NCI-H510A (cell line): ENCODE data around the gene LPP.
"Not testable (repeated sequence)": the region's sequence is repeated elsewhere in the genome, so short reads cannot be mapped to it uniquely, and the experiment has no call there.

Source experiments
- DNase-seq: peaks from one replicate; lab custom pipeline; 2025; lab: John Stamatoyannopoulos, UW

The LPP gene

DNA sequence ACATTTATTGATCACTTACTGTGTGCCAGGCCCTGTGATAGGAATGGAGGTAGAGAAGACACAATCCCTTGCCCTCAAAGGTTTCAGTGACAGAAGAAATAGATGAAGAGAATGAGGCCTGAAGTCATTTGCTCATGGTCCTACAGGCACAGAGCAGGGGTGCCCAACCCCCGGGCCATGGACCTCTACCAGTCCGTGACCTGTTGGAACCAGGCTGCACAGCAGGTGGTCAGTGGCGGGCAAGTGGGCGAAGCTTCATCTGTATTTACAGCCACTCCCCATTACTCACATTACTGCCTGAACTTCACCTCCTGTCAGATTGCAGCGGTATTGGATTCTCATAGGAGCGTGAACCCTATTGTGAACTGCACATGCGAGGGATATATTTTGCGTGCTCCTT, 480.3 kb downstream of the LPP start:
- no peak for DNase-seq

DNA sequence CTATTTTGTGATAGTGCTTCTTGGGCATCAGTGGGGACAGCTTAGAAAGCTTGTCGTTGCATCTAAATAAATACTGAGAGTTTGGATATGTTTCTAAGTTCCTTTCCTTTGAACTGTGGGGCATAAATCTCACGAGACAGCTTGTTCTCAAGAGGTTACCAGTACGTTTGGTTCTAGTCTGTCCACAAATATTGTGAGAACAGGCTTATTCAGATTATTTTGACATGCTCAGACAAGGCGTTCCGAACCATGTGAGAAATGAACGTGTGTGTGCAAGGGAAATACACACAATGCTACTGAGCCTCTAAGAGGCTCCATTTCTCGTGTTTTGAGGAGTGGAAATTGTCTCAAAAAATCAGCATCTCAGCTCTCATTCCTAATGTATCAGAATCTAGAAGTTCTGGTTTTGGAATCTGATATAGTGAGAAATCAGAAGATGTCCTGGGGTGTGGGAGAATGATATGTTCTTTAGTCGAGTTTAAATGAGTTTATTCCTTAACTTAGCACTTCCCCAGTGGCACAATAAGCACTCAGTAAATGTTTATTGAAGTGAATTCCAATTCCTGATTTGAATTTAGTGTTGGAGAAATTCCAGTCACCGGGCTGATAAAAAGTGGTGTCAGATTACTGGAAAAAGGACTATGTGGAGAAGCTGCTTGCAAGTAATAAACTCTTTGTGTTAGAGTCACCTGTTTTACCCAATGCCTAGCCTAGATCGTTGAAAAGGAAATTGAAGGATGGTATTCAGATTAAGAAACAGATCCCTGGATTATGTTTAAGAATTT, 481.5 kb downstream of the LPP start:
- no peak for DNase-seq

DNA sequence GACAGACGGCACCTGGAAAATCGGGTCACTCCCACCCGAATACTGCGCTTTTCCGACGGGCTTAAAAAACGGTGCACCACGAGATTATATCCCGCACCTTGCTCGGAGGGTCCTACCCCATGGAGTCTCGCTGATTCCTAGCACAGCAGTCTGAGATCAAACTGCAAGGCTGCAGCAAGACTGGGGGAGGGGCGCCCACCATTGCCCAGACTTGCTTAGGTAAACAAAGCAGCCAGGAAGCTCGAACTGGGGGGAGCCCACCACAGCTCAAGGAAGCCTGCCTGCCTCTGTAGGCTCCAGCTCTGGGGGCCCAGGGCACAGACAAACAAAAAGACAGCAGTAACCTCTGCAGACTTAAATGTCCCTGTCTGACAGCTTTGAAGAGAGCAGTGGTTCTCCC, 482.3 kb downstream of the LPP start:
- not testable (repeated sequence) for DNase-seq

DNA sequence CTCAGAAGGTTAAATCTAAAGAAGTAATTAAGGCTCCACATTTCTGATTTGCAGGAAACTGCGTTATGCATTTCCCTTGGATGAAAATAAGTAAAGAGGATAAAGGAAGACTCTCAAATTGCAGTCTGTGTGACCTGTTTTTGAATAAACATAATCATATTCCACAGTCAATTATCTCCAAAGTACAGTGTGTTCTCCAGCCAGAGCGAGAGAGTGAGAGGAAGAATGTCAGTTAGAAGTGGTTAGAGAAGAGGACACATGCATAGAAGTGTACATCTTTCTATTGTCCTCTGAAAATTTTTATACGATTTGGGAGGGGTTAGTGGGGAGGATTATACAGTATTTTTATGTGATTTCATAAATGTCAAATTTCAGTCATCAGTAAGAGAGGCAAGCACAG, 487.1 kb downstream of the LPP start:
- no peak for DNase-seq

DNA sequence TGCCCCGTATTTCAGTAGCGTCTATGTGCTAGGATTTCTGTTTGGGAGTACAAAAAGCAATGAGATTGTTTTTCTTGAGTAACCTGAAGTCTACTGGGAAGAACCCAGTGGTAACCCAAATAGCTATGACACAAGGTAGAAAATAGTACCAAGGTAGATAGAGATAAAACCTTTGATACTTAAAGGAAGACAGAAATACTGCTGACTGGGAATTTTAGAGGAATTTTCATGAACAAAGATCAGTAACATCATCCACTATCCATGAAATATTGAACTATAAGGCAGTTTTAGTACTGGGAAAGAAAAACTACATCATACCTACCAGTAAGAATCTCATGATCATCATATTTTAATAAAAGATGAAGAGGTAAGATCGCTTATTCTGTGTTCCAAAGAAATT, 489.8 kb downstream of the LPP start:
- no peak for DNase-seq

DNA sequence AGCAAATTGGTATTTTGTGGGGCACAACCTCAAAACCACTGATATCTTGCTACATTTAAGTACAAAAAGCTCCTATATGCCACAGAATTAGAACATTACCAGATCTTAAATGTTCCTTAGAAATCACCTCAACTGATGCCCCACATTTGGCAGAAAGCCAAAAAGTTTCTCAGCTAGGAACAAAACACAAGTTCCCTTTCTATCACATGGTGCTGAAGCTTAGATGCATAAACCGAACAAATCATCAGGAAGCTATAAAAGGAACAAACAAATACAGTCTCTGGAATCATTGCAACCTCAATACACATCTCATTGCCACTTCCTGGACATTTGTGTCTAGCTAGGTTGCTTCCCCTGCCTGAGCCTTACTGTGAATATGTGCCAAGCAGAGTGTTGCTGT, 492.6 kb downstream of the LPP start:
- no peak for DNase-seq

DNA sequence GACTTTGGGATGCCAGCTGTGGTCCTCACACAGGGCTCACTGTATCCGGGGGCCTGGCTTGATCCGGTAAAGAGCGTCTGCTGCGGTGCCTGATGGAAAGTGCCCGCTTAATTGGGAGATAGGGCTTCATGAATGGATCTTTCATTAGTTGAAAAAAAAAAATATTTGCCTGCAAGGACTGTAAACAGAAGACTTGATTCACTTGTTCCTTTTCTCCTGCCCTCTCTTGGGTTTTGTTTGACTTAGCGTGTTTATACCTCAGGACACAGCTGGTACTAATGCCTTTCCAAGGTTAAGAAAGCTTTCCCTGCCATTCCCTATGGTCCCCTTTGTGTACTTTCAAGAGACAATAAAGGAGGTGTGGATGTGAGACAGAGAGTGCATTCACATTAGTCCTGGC, 493.3 kb downstream of the LPP start:
- no peak for DNase-seq

DNA sequence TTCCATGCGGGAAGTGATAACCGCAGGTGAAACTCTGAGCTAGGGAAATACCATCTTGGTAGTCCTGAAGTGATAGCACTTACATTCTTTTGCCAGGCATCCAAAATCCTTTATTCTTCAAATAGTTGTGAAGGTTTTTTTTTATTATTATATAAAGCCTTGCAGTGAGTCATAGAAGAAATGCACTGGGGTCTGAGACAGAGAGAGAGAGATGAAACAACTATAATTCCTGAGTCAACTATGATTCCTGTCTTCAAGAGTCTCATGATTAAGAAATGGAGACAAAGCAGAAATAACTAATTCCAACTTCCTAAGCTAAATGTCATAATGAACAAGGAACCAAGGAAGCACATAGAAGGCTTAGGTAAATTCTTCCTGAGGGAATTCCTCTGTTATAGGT, 495.6 kb downstream of the LPP start:
- no peak for DNase-seq

DNA sequence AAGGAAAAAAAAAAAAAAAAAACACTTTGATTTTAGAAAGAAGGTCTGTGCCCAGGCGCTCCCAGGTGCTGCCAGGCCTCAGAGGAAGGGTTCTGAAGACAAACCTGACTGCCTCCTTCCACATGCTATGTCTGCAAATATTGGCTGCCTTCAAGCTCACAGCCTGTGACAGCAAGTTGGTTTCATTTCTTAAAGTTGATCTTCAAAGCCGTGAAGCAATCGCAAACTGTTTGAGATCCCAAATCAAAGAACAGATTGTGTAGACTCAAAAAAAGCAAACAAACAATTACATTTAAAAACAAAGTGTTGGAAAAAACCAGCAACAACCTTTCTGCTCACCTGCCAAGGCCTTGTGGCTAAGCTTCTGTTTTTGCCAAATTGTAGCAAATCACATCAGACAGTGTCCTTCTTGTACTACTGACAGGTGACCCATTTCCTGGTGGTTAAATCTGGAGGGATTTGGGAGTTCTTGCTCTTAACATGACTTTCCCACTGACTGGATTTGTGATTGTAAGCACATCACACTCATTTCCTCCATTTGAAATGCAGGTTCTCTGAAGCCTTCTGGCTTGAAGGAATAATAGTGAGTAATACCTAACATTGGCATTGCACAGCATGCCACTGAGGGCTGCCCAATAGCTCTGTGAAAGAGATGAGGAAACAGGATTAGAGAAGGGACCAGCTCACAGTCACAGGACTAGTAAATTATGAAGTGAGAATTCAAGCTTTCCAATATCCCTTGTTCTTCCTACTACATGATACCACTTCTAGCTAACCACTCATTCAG, 502.4 kb downstream of the LPP start:
- DNase-seq = no peak

DNA sequence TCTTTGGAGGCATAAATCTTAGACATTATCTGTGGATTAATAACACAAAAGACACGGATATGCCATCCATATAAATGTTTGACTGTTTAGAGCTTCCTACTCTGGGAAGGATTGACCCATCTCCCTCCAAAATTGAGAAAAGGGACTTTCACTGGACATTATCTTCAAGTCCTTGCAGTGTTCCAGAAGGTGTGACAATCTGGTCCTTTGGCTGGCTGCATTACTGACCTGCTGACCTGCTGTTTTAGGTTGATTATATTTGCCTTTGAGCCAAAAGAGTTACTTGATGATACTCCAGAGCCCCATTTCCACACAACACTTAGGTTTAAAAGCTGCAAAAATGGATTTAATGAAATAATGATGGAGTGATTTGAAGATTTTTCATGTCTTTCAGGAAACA, 504.6 kb downstream of the LPP start:
- DNase-seq = no peak

DNA sequence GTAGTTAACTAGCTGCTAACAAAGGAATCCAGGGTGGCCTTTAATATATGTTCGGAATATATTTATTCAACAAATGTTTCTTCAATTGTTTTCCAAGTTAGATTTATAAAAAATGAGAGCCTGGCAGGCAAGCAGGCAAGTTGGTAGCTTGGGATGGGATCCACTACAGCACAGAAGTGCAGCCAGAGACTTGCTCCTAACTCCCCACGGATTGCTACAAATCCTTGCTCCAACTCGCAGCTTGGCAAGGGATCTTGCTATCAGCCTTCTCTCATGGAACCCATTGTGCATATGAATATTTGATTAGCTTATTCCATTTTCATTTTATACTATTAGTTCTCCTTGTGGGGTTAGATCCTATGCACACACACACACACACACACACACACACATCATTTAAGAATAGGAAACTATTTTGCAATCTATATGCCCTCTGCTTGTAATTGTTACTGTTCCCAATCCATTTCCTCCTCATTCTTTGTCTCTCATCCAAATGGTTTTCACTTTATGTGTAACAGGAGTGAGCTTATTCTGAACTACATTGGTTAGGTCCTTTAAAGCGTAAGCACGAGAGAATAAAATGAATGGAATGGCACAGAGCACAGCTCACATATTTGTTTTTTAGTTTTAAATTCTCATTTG, 505.6 kb downstream of the LPP start:
- no peak for DNase-seq

DNA sequence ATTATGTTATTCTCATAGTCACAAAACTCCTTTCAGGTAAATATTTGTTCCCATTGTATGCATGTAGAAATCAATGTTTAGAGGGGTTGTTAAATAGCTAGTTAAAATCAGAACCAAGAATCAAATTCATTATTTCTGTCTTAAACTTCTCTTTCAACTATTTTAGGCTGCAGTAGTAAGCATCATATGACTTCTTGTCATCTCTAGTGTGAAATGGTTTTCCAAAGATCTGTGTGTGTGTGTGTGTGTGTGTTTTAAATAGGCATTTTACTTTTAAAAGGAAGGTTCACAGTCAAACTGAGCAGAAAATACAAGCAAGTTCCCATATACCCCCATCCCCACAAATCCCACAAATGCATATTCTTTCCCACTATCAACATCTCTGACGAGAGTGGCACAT, 506.5 kb downstream of the LPP start:
- DNase-seq = no peak

DNA sequence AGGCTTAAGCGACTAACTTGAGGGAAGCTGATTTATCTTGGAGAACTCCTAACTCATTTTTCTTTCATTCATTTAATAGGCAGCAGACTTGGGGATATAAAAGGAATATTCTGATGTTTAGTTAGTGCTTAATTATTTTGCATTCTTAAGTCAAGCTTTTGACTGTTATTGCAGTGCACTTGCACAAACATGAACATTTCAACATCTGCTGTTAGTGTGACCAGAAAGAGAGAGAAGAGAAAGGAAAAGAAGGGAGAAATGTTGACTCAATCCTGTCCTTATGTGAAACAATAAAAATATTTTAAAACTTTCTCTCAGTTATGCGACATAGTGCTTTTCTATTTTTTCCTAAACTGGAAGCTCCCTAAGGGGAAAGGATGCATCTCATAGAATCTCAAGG, 507.8 kb downstream of the LPP start:
- DNase-seq = no peak

DNA sequence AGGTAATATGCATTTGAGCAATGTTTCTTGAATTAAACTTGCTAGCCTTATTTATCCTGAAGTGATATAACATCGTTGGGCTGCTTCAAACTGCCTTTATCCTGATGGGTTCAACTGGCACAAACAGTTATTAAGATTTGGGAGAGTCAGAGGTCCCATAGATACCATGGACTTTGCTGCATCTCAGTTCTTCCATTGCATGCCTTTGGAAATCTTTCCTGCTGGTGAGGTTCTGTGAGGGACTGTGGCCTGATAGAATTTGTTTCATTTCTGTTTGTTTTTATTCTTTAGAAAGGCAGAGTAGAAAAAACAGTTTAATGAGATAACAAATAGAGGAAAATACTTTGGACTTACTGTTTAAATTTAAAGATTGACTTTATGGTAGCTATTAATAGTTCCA, 508.3 kb downstream of the LPP start:
- DNase-seq = no peak

DNA sequence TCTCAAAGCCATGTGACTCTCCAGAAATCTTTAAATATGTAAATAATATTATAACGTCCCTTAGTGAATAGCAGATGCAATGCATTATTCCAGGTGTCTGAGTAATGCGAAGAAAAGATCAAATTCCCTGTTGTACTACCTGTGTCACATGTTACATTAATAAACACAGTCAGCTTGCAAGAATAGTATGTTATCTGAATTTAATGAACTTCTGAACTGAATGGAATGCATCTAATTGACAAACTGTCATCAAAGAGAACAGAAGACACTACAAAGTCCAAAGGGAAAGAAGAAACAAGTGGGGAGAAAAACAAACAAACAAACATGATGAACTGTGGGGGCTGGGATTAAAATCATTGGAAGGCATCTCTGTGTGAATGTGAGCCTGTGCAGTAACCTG, 508.8 kb downstream of the LPP start:
- no peak for DNase-seq

DNA sequence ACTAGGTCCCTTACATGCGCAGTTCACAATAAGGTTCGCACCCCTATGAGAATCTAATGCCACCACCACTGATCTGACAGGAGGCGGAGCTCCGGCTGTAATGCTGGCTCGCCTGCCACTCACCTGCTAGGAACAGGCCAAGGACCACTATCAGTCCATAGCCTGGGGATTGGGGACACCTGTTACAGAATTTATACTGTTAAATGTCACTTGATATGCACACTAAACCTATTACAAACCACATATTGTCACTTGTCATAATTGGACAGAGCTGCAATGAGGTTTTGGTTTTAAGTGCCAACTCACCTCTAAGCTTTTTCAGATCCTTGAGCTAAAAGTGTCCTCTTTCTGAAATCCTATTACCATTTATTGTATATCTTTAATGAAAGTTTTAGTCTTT, 509.9 kb downstream of the LPP start:
- DNase-seq = no peak

DNA sequence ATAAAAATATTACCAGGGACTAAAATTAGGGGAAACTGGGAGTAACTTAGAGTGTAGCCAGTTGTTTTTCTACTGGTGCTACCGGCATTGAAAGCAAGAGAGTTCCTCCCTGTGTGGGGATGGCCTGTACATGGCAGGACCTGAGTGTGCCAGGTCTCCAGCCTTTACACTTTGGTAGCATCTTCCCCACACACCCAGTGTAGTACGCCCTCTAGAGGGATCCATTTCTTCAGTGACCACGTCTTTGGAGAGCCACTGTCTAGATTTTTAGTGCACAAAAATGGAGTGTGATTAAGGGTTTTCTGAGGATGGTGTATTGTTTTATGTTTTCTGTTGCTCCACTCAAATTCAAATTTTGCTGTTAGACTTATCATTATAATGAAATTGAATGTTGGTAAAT, 510.8 kb downstream of the LPP start:
- no peak for DNase-seq

DNA sequence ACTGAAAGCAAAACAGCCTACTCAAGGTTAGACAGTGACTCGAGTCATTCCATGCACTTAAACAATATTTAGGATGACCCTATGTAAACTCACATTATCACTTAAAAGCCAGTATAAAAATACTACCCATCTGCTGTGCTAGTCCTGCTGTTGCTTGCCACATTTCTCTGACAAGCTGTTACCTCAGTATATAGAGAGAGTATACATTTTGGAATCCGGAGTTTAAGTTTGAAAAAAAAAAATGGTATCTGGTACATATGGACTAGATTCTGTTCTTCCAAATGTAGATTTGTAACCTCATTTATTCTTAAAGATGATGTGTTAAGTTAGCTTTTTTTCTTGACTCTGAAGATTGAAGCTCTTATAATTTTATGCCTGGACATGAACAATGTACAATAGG, 514.0 kb downstream of the LPP start:
- no peak for DNase-seq

DNA sequence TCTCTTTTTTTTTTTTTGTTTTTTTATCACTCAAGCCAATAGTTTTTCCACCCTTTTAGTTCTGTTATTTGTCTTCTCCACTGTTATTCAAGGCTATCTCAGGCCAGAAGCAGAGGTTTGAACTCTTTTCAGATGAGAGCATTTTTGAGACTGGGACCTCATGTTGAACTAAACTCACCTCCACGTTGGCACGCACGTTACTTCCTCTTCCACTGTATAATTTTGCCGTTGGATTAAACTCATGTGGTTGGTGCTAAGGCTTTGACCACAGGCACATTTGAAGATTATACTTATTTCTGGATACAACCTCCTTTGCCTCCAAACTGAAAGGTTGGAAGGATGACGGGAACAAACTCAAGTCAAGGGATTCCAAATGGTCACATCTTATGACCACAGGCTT, 516.5 kb downstream of the LPP start:
- DNase-seq = no peak

DNA sequence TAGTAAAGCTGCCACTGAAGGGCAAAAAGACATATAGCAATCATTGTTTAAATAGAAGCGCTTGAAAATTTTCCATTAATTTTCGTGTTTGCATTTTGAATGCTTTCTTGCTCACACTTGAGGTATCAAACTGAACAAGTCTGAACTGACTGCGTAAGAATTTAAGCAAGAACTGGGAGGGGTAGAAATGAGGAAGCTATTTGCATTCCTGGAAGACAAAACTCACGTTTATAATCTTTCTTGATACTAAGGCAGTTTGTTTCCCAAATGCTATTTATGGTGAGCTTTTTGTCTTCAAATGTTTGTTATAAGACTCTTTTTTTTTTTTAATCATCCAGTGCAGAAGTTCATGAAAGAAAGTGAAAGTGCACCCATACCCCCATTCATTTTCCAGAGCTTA, 518.0 kb downstream of the LPP start:
- DNase-seq = no peak

DNA sequence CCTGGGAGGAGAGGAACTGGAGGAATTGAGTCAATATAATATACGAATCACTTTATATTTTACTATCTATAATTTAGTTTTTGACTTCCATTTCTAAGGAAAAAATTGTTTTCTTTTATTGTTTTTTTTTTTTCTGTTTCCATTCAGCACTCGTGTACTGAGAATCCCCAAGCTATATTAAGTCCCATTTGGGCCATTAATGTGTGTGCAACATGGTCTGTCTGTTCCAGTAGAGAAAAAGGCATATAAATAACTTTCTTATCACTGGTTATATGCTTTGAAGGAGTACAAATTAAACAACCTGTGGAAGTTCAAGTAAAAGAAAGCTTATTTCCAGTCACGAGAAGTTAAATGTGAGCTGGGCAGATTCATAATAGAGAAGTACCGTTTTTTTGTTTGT, 518.9 kb downstream of the LPP start:
- DNase-seq = no peak

DNA sequence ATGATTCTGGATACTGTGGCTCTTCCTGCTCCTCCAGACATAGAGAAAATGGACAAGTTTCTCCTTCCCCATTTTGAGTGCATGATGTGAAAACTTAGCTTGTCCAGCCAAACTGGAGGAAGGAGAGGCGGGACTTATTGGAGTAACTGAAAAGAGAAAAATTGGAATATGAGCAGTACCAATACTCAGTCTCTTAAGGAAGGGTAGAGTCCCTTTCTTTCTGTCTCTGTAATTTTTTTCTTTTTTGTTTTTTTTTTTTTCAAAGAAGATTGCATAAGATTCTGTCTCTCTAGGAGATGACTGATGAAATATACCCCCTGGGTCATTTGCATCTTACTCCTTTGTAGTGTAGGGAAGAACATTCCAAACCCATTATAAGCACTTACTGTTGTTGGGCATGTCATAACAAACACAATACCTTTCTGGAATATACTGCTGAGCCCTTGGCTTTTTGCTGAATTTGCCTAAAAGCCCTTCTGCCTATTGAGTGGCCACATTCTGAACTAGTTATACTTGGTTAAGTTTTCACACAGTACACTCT, 519.8 kb downstream of the LPP start:
- DNase-seq = no peak

DNA sequence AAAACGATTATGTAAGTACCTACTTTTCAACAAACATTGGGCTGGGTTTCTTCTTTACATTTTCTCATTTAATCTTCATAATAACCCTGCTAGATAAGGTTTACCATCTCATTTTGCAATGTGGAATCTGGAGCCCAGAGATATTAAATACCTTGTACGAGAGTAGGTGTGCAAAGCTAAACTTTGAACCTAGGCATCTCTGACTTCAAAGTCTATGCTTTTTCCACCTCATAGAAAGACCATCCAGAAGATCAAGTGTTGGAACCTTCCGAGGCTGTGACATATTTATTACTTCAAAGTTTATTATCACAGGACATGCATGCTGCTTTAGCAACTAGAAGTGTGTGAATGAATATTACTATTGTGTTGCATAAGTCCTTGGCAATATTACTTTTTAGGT, 520.6 kb downstream of the LPP start:
- no peak for DNase-seq
